BE2C (cell line): ENCODE measurements around the gene AMZ1.
A peak's percentile ranks its signal among the peaks of the same experiment; 100 is the strongest.

ENCODE experiments used
- DNase-seq: peaks from one replicate; pipeline ENCODE4 v3.0.0-alpha.2; 2020
- H3K27me3 ChIP-seq: fragments of 250-450 bp; sonication (Bioruptor Pico); 2 replicates; pipeline ENCODE4 v1.5.1; 2020; ENCODE audit warnings: mild to moderate bottlenecking
- H3K36me3 ChIP-seq: fragments of 250-450 bp; sonication (Bioruptor Pico); 2 replicates; pipeline ENCODE4 v1.5.1; 2020; ENCODE audit warnings: mild to moderate bottlenecking
- H3K4me1 ChIP-seq: fragments of 250-450 bp; sonication (Bioruptor Pico); 2 replicates; pipeline ENCODE4 v1.5.1; 2020
- H3K4me3 ChIP-seq: 2 replicates; pipeline ENCODE4 v1.5.1; 2011; ENCODE audit warnings: low read depth, low read length
- H3K9me3 ChIP-seq: fragments of 250-450 bp; sonication (Bioruptor Pico); 2 replicates; pipeline ENCODE4 v1.5.1; 2020
- TF ChIP-seq, protein P1 (sequence below): IDR thresholded peaks from 2 replicates; pipeline ENCODE4 v1.5.1; 2012; ENCODE audit warnings: mild to moderate bottlenecking, low read depth, low read length

Gene AMZ1

DNA sequence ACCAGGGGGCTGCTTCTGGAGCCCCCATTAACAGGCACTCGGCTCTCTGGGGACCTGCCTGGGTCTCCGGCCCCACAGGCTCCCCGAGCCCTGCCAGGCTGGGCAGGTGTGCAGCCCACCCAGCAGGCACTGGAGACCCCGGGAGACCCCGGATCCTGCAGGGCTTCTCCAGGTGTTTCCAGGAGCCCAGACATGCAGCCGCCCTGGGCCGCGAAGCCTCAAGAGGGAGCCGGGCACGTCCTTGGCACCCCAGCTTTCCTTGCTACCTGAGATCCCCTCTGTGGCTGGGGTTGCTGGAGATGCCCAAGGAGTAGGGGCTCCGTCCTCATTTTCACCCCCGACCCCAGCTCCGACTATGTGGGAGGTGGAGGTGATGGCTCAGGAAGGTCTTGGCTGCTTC lies 7.7 kb upstream of the AMZ1 start:
- no peak for DNase-seq
- Histone ChIP-seq H3K9me3 (no peaks in the 10 kb centered on the region), H3K4me1 (no peaks in the 10 kb centered on the region), H3K27me3 (peaks cover 16% of the 10 kb centered on the region), H3K4me3 (no peak overlapping the region), H3K36me3 (no peaks in the 10 kb centered on the region)
- TF ChIP-seq, protein P1, sequence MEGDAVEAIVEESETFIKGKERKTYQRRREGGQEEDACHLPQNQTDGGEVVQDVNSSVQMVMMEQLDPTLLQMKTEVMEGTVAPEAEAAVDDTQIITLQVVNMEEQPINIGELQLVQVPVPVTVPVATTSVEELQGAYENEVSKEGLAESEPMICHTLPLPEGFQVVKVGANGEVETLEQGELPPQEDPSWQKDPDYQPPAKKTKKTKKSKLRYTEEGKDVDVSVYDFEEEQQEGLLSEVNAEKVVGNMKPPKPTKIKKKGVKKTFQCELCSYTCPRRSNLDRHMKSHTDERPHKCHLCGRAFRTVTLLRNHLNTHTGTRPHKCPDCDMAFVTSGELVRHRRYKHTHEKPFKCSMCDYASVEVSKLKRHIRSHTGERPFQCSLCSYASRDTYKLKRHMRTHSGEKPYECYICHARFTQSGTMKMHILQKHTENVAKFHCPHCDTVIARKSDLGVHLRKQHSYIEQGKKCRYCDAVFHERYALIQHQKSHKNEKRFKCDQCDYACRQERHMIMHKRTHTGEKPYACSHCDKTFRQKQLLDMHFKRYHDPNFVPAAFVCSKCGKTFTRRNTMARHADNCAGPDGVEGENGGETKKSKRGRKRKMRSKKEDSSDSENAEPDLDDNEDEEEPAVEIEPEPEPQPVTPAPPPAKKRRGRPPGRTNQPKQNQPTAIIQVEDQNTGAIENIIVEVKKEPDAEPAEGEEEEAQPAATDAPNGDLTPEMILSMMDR, result no peak

DNA sequence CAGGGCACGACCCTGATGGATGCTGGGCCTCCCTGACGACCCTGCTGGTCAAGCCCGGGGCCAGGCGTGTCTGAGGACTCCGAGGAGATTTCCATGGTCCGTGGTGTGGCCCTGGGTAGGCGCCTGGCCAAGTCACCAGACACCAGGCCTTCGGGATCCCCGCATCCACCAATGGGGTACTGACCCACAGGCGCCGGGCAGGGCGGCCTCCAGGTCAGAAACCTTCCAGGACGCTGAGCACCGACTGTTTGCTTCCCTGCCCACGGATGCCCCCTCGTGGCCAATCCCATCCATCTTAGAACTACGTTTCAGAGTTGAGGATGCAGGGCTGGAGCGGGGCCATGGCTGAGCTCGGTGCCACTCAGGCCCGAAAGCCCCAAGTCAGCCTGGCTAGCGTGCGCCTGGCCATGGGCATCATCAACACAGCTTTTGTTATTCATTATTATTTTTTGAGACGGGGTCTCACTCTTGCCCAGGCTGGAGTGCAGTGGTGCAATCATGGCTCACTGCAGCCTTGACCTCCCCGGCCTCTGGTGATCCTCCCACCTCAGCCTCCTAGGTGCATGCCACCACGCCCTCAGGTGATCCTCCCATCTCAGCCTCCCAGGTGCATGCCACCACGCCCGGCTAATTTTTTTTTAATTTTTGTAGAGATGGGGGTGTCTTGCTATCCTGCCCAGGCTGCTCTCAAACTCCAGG lies 7.1 kb upstream of the AMZ1 start:
- Histone ChIP-seq H3K36me3 (no peaks in the 10 kb centered on the region), H3K4me1 (no peaks in the 10 kb centered on the region), H3K4me3 (no peak overlapping the region), H3K27me3 (peaks cover 16% of the 10 kb centered on the region), H3K9me3 (no peaks in the 10 kb centered on the region)
- TF ChIP-seq, protein P1, result peak; percentile 80
- peak; percentile 87 for DNase-seq

DNA sequence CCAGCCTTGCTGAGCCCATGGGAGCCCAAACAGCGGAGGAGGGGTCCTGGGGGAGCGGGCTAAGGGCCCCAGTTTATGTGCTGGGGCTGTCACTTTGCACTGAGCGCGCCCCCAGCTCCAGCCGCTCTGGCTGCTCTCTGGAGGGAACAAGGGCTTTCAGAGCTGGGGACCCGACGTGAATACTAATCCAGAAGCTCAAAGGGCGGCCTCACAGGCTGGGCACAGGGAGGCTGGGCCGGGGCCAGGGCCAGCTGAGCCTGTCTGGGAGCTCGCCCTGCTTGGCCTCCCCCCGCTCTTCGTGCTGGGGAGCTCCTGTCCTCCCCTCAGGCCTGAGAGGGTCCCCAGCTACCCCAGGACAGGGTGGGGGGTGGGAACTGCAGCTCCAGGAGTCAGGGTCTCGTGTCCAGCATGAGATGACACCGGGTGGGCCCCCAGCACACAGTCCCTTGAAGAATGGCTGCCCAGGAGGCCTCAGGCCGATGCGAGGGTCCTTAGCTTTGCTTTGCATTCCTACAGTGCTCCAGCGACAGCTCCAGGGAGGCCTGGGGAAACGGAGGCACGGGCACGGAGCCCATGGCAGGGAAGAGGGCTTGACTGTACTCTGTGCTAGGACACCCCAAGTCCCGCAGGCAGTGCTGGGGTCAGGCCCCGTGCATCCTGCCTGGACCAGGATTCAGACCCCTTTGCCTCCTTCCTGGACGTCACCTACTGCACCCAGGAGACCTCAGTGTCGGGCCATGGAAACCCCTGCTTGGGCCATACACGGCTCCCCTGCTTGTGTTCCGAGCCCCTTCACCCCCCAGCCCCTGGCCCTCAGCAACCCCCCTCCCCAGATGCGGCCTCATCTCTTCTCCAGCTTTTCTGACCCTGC lies 5.8 kb upstream of the AMZ1 start:
- TF ChIP-seq, protein P1, result no peak
- no peak for DNase-seq
- H3K9me3 ChIP-seq, result no peaks in the 10 kb centered on the region
- H3K4me1 ChIP-seq, result no peaks in the 10 kb centered on the region
- no peaks in the 10 kb centered on the region for H3K36me3 ChIP-seq
- peaks cover 17% of the 10 kb centered on the region for H3K27me3 ChIP-seq
- no peak overlapping the region for H3K4me3 ChIP-seq

DNA sequence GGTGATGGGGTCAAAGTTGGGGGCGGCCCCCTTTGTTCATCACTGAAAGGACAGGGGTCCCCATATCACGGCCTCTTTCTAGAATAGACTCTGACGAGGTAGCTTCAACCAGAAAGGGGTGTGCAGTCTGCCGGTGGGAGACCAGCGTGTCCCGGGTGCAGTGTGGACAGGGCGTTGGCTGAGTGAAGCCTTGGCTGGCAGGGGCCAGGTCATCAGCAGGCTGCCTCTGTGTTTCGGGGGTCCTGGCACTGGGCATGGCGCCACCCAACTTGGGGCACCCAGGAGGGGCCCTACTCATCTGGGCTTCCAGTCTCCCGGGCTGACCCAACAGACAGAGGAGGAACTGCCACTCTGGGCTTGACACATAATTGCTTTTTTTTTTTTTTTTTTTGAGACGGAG lies 3.5 kb upstream of the AMZ1 start:
- TF ChIP-seq, protein P1, result no peak
- Histone ChIP-seq H3K36me3 (no peaks in the 10 kb centered on the region), H3K27me3 (peaks cover 36% of the 10 kb centered on the region), H3K4me3 (no peak overlapping the region), H3K9me3 (no peaks in the 10 kb centered on the region), H3K4me1 (no peaks in the 10 kb centered on the region)
- no peak for DNase-seq

DNA sequence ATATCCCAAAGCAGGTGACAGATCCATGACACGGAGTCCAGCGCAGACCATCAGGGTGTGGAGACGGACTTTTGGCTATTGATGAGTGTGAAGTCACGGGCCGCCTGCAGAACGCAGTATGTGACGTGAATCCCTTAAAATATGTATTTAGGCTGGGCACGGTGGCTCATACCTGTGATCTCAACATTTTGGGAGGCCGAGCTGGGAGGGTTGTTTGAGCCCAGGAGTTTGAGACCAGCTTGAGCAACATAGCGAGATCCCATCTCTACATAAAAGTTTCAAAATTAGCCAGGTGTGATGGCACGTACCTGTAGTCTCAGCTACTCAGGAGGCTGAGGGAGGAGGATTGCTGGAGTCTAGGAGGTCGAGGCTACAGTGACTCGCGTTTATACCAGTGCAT lies 1.9 kb upstream of the AMZ1 start:
- no peaks in the 10 kb centered on the region for H3K36me3 ChIP-seq
- H3K4me1 ChIP-seq, result no peaks in the 10 kb centered on the region
- TF ChIP-seq, protein P1, result no peak
- no peak for DNase-seq
- peaks cover 30% of the 10 kb centered on the region for H3K27me3 ChIP-seq
- H3K9me3 ChIP-seq, result no peaks in the 10 kb centered on the region
- H3K4me3 ChIP-seq, result no peak overlapping the region
